ENCODE measurements around the gene LSM2.
A peak's percentile ranks its signal among the peaks of the same experiment; 100 is the strongest.
"Not testable (repeated sequence)": the region's sequence is repeated elsewhere in the genome, so short reads cannot be mapped to it uniquely, and the experiment has no call there.

Gene LSM2

DNA sequence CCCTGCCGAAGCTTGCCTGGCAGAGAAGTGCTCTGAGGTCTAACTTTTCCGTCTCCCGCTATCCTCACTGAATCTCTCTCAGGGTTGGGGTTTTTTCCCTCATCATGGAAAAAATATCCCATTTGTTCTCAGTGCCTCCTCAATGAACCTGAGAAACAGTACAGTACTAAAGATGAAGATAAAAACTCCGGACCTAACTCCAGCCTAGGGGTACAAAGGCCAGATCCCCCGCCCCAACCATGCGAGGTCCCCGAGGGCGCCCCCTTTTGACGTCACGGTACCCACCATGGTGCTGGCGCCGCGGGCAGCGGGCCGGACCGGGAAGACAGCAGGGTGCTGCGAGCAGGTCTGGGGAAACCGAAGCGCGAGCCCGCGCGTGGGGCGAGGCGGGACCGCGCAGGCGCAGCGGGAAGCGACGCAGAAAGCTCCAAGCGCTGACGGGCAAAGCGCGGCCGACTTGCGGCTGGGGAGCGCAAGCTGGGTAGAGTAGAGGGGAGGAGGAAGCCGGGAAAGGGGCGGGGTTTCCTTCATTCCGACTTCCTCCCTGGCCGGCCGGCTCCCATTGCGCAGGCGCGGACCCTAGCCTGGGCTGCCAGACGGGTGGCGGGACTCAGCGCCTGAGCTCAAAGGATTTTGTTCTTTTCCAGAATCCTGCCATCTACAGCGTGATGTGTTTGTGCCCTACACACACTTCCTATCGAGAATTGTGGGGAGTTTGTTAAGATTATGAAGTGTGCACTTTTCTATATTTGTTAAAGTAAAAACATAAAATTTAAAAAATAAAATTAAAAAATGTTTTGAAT is at the start of gene LSM2:
LSM2 (minus strand) TSS at position 497 of the 803 bp plus-strand sequence; CDS start at position 288, 209 bp downstream.
- H3K4me3 Mint-ChIP-seq = peak within 1 kb of the TSS; percentile 95
- H3K36me3 Mint-ChIP-seq (ENCODE audit: low read depth) = peaks cover 33% of the 10 kb centered on the region
- H3K27ac Mint-ChIP-seq = peak within 1 kb of the TSS; percentile 93
- H3K4me1 Mint-ChIP-seq (ENCODE audit: low read depth) = peaks cover 22% of the 10 kb centered on the region
- H3K27me3 Mint-ChIP-seq (ENCODE audit: low read depth) = no peaks in the 10 kb centered on the region
- H3K9me3 Mint-ChIP-seq = no peaks in the 10 kb centered on the region

DNA sequence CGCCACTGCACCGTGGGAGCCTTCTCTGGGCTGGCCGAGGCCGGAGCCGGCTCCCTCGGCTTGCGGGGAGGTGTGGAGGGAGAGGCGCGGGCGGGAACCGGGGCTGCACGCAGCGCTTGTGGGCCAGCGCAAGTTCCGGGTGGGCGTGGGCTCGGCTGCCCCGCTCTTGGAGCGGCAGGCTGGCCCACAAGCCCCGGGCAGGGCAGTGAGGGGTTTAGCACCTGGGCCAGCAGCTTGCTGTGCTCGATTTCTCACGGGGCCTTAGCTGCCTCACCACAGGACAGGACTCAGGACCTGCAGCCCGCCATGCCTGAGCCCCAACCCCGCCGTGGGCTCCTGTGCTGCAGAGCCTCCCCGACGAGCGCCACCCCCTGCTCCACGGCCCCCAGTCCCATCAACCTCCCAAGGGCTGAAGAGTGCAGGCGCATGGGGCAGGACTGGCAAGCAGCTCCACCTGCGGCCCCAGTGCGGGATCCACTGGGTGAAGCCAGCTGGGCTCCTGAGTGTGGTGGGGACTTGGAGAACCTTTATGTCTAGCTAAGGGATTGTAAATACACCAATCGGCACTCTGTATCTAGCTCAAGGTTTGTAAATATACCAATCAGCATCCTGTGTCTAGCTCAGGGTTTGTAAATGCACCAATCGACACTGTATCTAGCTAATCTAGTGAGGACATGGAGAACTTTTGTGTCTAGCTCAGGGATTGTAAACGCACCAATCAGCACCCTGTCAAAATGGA is 45.4 kb upstream of the LSM2 start:
- H3K27me3 Mint-ChIP-seq (ENCODE audit: low read depth); H3K36me3 Mint-ChIP-seq (ENCODE audit: low read depth); H3K27ac Mint-ChIP-seq; H3K4me1 Mint-ChIP-seq (ENCODE audit: low read depth); H3K4me3 Mint-ChIP-seq; H3K9me3 Mint-ChIP-seq: not testable (repeated sequence)

DNA sequence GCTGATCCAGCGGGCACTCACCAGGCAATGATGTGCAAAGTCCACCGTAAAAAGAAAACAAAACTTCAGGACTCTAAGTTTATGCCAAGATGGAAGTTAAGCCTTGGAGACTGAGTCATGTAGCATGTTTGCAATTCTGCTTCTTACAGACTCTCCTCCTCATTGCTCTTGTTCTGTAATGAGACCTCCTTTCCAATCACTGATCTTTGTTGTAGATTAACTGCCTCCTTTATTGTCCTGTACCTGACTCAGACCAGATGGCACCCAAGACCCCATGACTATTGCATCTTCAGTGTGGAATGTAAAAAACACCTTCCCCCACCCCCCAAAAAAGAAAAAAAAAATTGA is 44.7 kb upstream of the LSM2 start:
- H3K4me3 Mint-ChIP-seq = no peak overlapping the region
- no peak overlapping the region for H3K27ac Mint-ChIP-seq
- no peaks in the 10 kb centered on the region for H3K36me3 Mint-ChIP-seq (ENCODE audit: low read depth)
- H3K9me3 Mint-ChIP-seq = no peaks in the 10 kb centered on the region
- H3K27me3 Mint-ChIP-seq (ENCODE audit: low read depth) = no peaks in the 10 kb centered on the region
- no peaks in the 10 kb centered on the region for H3K4me1 Mint-ChIP-seq (ENCODE audit: low read depth)

DNA sequence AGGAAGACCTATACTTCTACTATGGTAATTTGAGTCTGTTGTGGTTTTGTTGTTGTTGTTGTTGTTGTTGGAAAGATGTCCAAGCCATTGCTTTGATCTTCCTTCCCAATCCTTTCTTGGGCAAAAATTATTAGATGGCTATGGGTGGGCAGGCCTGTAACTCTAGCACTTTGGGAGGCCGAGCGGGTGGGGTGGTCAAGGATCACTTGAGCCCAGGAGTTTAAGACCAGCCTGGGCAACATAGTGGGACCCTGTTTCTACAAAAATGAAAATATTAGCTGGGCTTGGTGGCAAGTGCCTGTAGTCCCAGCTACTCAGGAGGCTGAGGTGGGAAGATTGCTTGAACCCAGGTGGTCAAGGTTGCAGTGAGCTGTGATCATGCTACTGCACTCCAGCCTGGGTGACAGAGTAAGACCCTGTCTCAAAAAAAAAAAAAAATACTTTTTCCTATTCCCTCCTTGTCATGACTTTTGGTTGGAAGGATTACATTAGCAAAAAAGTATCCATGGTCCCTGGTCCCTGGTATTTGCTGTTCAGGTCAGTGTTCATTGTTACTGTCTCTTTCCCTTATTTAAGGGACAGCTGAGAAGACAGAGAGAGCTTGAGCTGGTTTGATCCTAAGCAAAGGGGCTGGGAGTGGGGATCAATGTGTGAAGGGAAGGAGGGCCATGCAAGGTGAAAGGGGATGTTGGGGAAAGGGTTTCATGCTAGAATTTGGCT is 44.2 kb upstream of the LSM2 start:
- no peaks in the 10 kb centered on the region for H3K36me3 Mint-ChIP-seq (ENCODE audit: low read depth)
- H3K9me3 Mint-ChIP-seq = no peaks in the 10 kb centered on the region
- H3K4me1 Mint-ChIP-seq (ENCODE audit: low read depth) = no peaks in the 10 kb centered on the region
- H3K27me3 Mint-ChIP-seq (ENCODE audit: low read depth) = no peaks in the 10 kb centered on the region
- H3K4me3 Mint-ChIP-seq = no peak overlapping the region
- no peak overlapping the region for H3K27ac Mint-ChIP-seq

DNA sequence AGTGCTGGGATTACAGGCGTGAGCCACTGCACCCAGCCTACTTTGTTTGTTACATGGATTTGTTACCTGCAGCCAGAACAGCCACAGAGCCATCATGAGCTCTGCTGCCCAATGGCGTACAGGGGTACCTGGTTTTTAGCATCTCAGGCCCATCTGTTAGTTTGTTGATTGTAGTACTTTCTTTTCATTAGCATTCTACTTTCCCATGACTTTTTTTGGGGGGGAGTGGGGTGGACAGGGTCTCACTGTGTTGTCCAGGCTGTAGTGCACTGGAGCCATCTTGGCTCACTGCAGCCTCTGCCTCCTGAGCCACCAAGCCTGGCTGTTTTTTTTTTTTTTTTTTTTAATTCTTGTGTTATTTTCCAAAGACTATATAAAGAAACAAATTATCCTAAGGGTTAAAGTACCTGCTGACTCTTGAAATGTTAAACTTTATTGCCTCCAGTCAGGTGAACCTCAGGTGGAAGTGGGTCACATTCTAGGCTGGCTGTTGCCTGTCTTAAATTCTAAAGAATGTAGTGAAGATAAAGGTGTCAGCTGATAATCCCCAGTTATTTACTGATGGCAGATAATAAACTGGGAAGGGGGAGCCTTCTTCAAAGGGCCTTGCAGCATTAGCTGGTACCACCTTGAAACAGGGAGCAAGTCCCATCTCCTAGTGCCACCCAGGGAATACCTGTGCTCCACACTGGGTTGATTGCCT is 40.7 kb upstream of the LSM2 start:
- Mint-ChIP-seq H3K27me3 (ENCODE audit: low read depth) (no peaks in the 10 kb centered on the region), H3K4me1 (ENCODE audit: low read depth) (no peaks in the 10 kb centered on the region), H3K4me3 (no peak overlapping the region), H3K36me3 (ENCODE audit: low read depth) (peaks cover 6% of the 10 kb centered on the region), H3K9me3 (no peaks in the 10 kb centered on the region), H3K27ac (no peak overlapping the region)

DNA sequence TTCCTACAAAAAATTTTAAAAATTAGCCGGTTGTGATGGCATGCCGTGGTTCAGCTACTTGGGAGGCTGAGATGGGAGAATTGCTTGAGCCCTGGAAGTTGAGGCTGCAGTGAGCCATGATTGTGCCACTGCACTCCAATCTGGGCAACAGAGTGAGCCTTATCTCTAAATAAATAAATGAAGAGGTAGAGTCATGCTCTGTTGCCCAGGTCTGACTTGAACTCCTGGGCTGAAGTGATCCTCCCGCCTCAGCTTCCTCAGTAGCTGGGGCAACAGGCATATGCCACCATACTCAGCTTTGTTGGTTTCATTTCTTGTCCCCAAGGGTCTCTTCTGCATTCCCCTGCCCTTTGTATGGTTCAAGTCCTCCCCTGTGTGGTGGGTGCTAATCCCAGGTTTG is 37.7 kb upstream of the LSM2 start:
- no peaks in the 10 kb centered on the region for H3K9me3 Mint-ChIP-seq
- no peaks in the 10 kb centered on the region for H3K27me3 Mint-ChIP-seq (ENCODE audit: low read depth)
- peaks cover 2% of the 10 kb centered on the region for H3K4me1 Mint-ChIP-seq (ENCODE audit: low read depth)
- H3K4me3 Mint-ChIP-seq = no peak overlapping the region
- H3K36me3 Mint-ChIP-seq (ENCODE audit: low read depth) = peaks cover 10% of the 10 kb centered on the region
- H3K27ac Mint-ChIP-seq = no peak overlapping the region

DNA sequence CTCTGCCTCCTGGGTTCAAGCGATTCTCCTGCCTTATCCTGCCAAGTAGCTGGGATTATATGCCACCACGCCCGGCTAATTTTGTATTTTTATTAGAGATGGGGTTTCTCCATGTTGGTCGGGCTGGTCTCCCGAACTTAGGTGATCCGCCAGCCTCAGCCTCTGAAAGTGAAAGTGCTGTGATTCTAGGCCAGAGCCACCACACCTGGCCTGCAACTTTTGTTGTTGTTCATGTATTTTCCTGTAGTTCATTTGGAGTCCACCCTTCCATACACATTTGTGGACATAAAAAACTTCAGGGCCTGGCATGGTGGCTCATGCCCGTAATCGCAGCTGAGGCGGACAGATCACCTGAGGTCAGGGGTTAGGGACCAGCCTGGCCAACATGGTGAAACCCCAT is 35.3 kb upstream of the LSM2 start:
- Mint-ChIP-seq H3K4me3 (no peak overlapping the region), H3K4me1 (ENCODE audit: low read depth) (peaks cover 13% of the 10 kb centered on the region), H3K27me3 (ENCODE audit: low read depth) (no peaks in the 10 kb centered on the region), H3K36me3 (ENCODE audit: low read depth) (peaks cover 24% of the 10 kb centered on the region), H3K27ac (peak overlapping the region; percentile 31), H3K9me3 (no peaks in the 10 kb centered on the region)

DNA sequence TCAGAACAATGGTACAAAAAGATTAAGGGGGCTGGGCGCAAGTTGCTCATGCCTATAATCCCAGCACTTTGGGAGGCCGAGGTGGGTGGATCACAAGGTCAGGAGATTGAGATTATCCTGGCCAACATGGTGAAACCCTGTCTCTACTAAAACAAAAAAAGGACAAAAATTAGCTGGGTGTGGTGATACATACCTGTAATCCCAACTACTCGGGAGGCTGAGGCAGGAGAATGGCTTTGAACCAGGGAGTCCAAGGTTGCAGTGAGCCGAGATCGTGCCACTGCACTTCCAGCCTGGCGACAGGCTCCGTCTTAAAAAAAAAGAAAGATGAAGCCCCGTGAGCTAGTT is 33.0 kb upstream of the LSM2 start:
- not testable (repeated sequence) for H3K27me3 Mint-ChIP-seq (ENCODE audit: low read depth); H3K9me3 Mint-ChIP-seq; H3K4me3 Mint-ChIP-seq; H3K27ac Mint-ChIP-seq
- H3K4me1 Mint-ChIP-seq (ENCODE audit: low read depth) = peaks cover 29% of the 10 kb centered on the region
- H3K36me3 Mint-ChIP-seq (ENCODE audit: low read depth) = peaks cover 36% of the 10 kb centered on the region

DNA sequence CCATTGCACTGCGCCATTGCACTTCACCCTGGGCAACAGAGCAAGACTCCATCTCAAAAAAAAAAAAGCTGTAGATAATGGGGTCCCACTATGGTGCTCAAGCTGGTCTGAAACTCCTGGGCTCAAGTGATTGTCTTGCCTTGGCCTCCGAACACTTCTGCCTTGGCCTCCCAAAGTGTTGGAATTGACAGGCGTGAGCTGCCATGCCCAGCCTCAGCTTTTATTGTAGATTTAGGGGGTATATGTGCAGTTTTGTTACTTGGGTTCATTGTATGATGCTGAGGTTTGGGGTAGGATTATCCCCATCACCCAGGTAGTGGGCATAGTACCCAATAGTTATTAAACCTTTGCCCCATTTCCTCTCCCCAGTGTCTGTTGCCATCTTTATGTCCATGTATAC is 32.2 kb upstream of the LSM2 start:
- peaks cover 37% of the 10 kb centered on the region for H3K36me3 Mint-ChIP-seq (ENCODE audit: low read depth)
- no peak overlapping the region for H3K27ac Mint-ChIP-seq
- peaks cover 31% of the 10 kb centered on the region for H3K4me1 Mint-ChIP-seq (ENCODE audit: low read depth)
- H3K4me3 Mint-ChIP-seq = peak overlapping the region; percentile 32
- H3K27me3 Mint-ChIP-seq (ENCODE audit: low read depth) = no peaks in the 10 kb centered on the region
- H3K9me3 Mint-ChIP-seq = no peaks in the 10 kb centered on the region

DNA sequence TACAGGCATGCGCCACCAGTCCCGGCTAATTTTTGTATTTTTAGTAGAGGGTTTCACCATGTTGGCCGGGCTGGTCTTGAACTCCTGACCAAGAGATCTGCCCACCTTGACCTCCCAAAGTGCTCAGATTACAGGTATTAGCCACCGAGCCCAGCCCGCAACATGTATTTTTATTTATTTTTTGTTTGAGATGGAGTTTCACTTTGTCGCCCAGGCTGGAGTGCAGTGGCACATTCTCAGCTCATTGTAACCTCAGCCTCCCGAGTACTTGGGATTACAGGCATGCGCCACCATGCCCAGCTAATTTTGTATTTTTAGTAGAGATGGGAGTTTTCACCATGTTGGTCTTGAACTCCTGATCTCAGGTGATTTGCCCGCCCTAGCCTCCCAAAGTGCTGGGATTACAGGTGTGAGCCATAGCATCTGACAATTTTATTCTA is 31.4 kb upstream of the LSM2 start:
- Mint-ChIP-seq H3K27ac (peak overlapping the region; percentile 12), H3K4me1 (ENCODE audit: low read depth) (peaks cover 33% of the 10 kb centered on the region)

DNA sequence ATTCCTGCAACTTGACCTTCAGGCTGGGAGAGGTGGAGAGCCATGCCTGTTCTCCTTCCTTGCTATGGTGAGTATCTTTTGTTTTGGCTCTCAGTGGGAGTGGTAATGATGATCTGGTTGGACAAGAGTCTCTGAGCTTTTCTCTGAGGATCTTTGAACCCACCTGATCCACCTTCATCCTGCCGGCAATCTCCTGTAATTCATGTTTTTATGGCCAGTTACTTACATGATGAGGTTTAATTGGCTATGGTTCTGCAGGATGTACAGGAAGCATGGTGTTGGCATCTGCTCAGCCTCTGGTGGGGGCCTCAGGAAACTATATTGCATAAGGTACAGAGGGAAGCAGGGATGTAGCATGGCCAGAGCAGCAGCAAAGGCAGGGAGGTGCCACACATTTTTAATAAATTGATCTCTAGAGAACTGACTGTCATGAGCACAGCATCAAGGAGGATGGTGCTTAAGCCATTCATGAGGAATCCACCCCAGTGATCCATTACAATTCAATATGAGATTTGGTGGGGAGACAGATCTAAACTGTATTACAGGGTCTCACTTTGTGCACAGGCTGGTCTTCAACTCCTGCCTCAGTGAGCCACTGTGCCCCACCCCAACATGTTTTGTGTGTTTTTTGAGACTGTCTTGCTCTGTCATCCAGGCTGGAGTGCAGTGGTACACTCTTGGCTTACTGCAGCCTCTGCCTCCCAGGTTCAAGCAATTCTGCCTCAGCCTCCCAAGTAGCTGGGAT is 30.8 kb upstream of the LSM2 start:
- Mint-ChIP-seq H3K27me3 (ENCODE audit: low read depth) (no peaks in the 10 kb centered on the region), H3K36me3 (ENCODE audit: low read depth) (peaks cover 37% of the 10 kb centered on the region), H3K9me3 (no peaks in the 10 kb centered on the region), H3K27ac (peak overlapping the region; percentile 12), H3K4me1 (ENCODE audit: low read depth) (peaks cover 33% of the 10 kb centered on the region), H3K4me3 (peak overlapping the region; percentile 95)

More for the DNA sequence above, 31.4 kb upstream of the LSM2 start:
- not testable (repeated sequence) for H3K9me3 Mint-ChIP-seq; H3K27me3 Mint-ChIP-seq (ENCODE audit: low read depth)
- peaks cover 37% of the 10 kb centered on the region for H3K36me3 Mint-ChIP-seq (ENCODE audit: low read depth)
- peak overlapping the region; percentile 95 for H3K4me3 Mint-ChIP-seq

DNA sequence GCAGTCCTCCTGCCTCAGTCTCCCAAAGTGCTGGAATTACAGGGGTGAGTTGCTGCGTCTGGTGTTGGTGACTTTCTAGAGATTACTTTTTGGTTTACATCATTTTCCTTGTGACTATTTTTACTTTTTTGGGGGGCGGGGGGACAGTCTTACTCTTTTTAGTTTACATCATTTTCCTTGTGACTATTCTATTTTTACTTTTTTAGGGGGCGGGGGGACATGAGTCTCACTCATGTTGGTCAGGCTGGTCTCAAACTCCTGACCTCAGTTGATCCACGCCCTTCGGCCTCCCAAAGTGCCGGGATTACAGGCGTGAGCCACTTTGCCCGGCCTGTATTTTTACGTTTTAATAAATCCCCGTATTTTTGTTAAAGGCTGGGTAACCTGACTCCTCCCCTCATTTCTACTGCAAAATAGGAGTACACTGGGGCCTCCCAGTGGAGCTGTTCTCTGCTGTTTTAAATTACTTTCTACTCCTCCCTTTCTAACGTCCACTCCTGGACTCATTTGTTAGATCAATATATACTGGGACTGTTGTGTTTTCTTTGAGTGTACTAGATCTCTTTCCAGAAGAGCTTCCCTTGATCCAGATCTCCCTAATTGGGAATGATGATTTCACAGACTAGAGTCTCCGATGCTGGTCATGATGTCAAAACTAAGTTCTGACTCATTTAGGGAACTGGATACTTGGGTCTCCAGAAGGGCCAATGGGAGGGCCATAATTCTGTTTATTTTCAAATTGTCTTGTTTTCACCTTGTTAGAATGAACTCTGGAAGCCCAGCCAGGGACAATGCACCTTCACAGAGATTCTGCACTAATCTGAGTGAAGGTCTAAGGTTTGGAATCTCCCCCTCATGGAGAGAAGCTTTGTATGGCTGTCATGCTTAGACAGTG is 30.0 kb upstream of the LSM2 start:
- Mint-ChIP-seq H3K27ac (peak overlapping the region; percentile 98), H3K36me3 (ENCODE audit: low read depth) (peaks cover 37% of the 10 kb centered on the region), H3K27me3 (ENCODE audit: low read depth) (no peaks in the 10 kb centered on the region), H3K9me3 (no peaks in the 10 kb centered on the region), H3K4me1 (ENCODE audit: low read depth) (peaks cover 31% of the 10 kb centered on the region), H3K4me3 (peak overlapping the region; percentile 95)

DNA sequence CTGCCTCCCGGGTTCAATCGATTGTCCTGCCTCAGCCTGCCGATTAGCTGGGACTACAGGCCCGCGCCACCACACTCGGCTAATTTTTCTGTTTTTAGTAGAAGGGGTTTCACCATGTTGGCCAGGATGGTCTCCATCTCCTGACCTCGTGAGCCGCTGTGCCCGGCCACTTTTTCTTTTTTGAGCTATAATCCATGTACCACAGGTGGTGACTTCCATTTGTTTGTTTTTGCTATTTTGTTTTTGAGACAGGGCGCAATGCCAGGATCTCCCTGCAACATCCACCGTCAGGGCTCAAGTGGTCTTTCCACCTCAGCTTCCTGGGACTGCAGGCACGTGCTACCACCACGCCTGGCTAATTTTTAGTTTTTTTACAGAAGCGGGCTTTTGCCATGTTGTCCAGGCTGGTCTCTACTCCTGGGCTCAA is 29.3 kb upstream of the LSM2 start:
- Mint-ChIP-seq H3K4me1 (ENCODE audit: low read depth) (peaks cover 31% of the 10 kb centered on the region), H3K36me3 (ENCODE audit: low read depth) (peaks cover 37% of the 10 kb centered on the region), H3K27me3 (ENCODE audit: low read depth) (no peaks in the 10 kb centered on the region), H3K9me3 (no peaks in the 10 kb centered on the region), H3K4me3 (peak overlapping the region; percentile 95), H3K27ac (peak overlapping the region; percentile 98)
